Panc1 (cell line): ENCODE measurements around the gene SORCS1. TPM values are rescaled to one million over a fixed set of nuclear protein-coding genes. Genes with fewer than 3 reads are reported as not detected.

Source experiments
- ATAC-seq: fragments of 200-7000 bp; cut with Tn5 transposase; 2 replicates; pipeline ENCODE4 v1.9.1; 2020; ENCODE audit warnings: mild to moderate bottlenecking, moderate library complexity
- BruUV-seq: library from RNA; stranded (reverse); fragments of 400-500 nt; replicated peaks from 2 replicates; lab custom pipeline; 2021; lab: Mats Ljungman, UMichigan
- CTCF ChIA-PET: fragments of 300-600 bp; sonication (Branson Sonifier 250); formaldehyde crosslinking; loops from one replicate; lab custom pipeline; 2022; ENCODE audit warnings: antibody characterized with exemption; lab: Charles Lee
- POLR2A ChIA-PET: fragments of 300-600 bp; sonication (Branson Sonifier 250); formaldehyde crosslinking; loops from one replicate; lab custom pipeline; 2022; ENCODE audit warnings: antibody characterized with exemption; lab: Charles Lee
- DNase-seq: peaks from one replicate; pipeline ENCODE4 v3.0.0-alpha.2; 2010; ENCODE audit warnings: low read depth, low spot score
- H3K27ac ChIP-seq: 2 replicates; pipeline ENCODE4 v1.5.1; 2011; ENCODE audit warnings: mild to moderate bottlenecking, low read length, inconsistent platforms
- H3K27me3 ChIP-seq: fragments of 200-500 bp; sonication (Bioruptor generic); 2 replicates; pipeline ENCODE4 v1.6.0; 2014; ENCODE audit warnings: low read length, inconsistent platforms; ENCODE audit not compliant: control insufficient read depth, insufficient read depth
- H3K36me3 ChIP-seq: fragments of 200-500 bp; sonication (Bioruptor generic); 2 replicates; pipeline ENCODE4 v1.5.1; 2014; ENCODE audit warnings: inconsistent platforms, mild to moderate bottlenecking, low read length, moderate library complexity; ENCODE audit not compliant: control insufficient read depth, insufficient read depth
- H3K4me1 ChIP-seq: 2 replicates; pipeline ENCODE4 v1.5.1; 2011; ENCODE audit warnings: inconsistent platforms, mild to moderate bottlenecking, low read length, moderate library complexity; ENCODE audit not compliant: control insufficient read depth, insufficient read depth
- H3K4me3 ChIP-seq, 2 experiments: 2 replicates each; pipeline ENCODE4 v1.5.1; 2011 to 2012; ENCODE audit warnings: low read depth in 2 of 2, low read length in 2 of 2, mild to moderate bottlenecking in 2 of 2, inconsistent platforms in 1 of 2, moderate library complexity in 1 of 2
- H3K9me3 ChIP-seq: fragments of 200-500 bp; sonication (Bioruptor generic); 2 replicates; pipeline ENCODE4 v1.5.1; 2014; ENCODE audit warnings: low read depth, mild to moderate bottlenecking, inconsistent platforms, low read length, moderate library complexity; ENCODE audit not compliant: control insufficient read depth, insufficient read depth
- POLR2AphosphoS5 ChIP-seq: IDR thresholded peaks from 2 replicates; pipeline ENCODE4 v1.6.1; 2012; ENCODE audit warnings: mild to moderate bottlenecking, low read depth, low read length, moderate library complexity
- SIN3A ChIP-seq: IDR thresholded peaks from 2 replicates; pipeline ENCODE4 v1.6.1; 2012; ENCODE audit warnings: low read depth, mild to moderate bottlenecking, low read length, moderate library complexity, borderline replicate concordance; ENCODE audit not compliant: insufficient read depth
- TCF7L2 ChIP-seq: IDR thresholded peaks from 2 replicates; pipeline ENCODE4 v1.6.1; 2011; ENCODE audit warnings: mild to moderate bottlenecking, low read depth, low read length, inconsistent platforms
- in situ Hi-C: cut with HindIII; loops from 2 replicates; pipeline ENCODE4 v1.10.0; 2016; ENCODE audit warnings: low sequenced_read_pairs, low pct_unique_long_range_greater_than_20kb
- intact Hi-C: fragments of 100-400 bp; cut with micrococcal nuclease; formaldehyde crosslinking; loops from one replicate; pipeline ENCODE4 v1.10.0; 2022; ENCODE audit not compliant: unreplicated experiment
- total RNA-seq: library from RNA; stranded (reverse); gene quantifications from one replicate; pipeline ENCODE4 v1.2.1, GENCODE V29; 2021; ENCODE audit not compliant: unreplicated experiment
- TF ChIP-seq, protein P1 (sequence below), 2 experiments: IDR thresholded peaks; 2 replicates each; pipeline ENCODE4 v1.6.1; 2011 to 2012; ENCODE audit warnings: low read depth in 2 of 2, control low read depth in 1 of 2, low read length in 1 of 2, mild to moderate bottlenecking in 1 of 2, moderate library complexity in 1 of 2; ENCODE audit not compliant: insufficient read depth in 1 of 2
- TF ChIP-seq, protein P2 (sequence below): fragments of 450-650 bp; IDR thresholded peaks from 2 replicates; pipeline ENCODE4 v1.5.1; 2017; ENCODE audit warnings: mild to moderate bottlenecking

The SORCS1 gene
- total RNA-seq, 1 experiment from 2014 or later = not detected

DNA sequence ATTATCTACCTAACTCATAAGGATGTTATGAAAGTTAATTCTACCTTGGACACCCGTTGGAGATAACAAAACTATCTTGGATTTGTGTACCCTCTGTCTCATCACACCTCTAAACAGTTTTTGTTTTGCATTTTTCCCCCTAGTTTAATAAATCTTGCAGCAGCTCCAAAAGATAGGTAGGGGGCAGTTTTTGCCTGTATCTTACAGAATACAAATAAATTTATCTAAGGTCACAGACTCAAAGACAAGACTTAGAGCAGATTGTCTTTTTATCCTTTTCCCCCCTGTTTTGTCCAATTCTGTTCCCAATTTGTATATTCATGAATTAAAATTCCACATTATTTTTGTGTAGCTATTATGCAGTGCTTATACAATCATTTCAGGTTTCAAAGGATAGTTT is 5.0 kb upstream of the SORCS1 start:
- Histone ChIP-seq H3K27ac (no peak overlapping the region), H3K4me3 (no peak overlapping the region), H3K4me1 (no peaks in the 10 kb centered on the region), H3K27me3 (no peaks in the 10 kb centered on the region), H3K36me3 (no peaks in the 10 kb centered on the region), H3K9me3 (no peaks in the 10 kb centered on the region; the same call in 1 of the 2 replicates)
- in situ Hi-C loops = no loop called here
- BruUV-seq = no TSS peak
- ATAC-seq (no peak), DNase-seq (no peak)
- no peak for TF ChIP-seq SIN3A
- CTCF ChIA-PET = no interaction called here
- intact Hi-C loops = no loop called here
- POLR2A ChIA-PET = no interaction called here

DNA sequence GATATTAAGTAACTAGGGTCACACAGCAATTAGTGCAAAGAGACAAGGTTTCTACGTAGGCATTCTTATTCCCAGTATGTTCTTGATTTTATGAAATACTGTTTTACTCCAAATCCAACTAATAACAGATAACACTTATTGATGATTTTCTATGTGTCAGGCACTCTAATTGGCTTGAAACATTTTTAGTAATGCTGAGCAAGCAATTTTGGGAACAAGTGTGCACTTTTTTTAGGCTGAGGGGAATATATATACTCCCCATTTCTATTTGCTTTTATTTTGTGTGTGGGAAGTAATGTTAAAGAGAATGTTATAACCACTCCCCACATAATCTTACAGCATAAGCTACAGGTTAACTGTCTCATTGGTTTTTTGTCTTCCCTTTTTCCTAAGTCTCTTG is 4.2 kb upstream of the SORCS1 start:
- intact Hi-C loops (no loop called here), in situ Hi-C loops (no loop called here)
- no peak for ATAC-seq
- no peak for DNase-seq
- CTCF ChIA-PET = no interaction called here
- Histone ChIP-seq H3K27me3 (no peaks in the 10 kb centered on the region), H3K4me1 (no peaks in the 10 kb centered on the region), H3K9me3 (no peaks in the 10 kb centered on the region; the same call in 1 of the 2 replicates), H3K36me3 (no peaks in the 10 kb centered on the region), H3K4me3 (no peak overlapping the region), H3K27ac (no peak overlapping the region)
- POLR2A ChIA-PET = no interaction called here
- TF ChIP-seq SIN3A = no peak
- no peak for TF ChIP-seq TCF7L2
- TF ChIP-seq POLR2AphosphoS5 = no peak
- TF ChIP-seq, protein P1, sequence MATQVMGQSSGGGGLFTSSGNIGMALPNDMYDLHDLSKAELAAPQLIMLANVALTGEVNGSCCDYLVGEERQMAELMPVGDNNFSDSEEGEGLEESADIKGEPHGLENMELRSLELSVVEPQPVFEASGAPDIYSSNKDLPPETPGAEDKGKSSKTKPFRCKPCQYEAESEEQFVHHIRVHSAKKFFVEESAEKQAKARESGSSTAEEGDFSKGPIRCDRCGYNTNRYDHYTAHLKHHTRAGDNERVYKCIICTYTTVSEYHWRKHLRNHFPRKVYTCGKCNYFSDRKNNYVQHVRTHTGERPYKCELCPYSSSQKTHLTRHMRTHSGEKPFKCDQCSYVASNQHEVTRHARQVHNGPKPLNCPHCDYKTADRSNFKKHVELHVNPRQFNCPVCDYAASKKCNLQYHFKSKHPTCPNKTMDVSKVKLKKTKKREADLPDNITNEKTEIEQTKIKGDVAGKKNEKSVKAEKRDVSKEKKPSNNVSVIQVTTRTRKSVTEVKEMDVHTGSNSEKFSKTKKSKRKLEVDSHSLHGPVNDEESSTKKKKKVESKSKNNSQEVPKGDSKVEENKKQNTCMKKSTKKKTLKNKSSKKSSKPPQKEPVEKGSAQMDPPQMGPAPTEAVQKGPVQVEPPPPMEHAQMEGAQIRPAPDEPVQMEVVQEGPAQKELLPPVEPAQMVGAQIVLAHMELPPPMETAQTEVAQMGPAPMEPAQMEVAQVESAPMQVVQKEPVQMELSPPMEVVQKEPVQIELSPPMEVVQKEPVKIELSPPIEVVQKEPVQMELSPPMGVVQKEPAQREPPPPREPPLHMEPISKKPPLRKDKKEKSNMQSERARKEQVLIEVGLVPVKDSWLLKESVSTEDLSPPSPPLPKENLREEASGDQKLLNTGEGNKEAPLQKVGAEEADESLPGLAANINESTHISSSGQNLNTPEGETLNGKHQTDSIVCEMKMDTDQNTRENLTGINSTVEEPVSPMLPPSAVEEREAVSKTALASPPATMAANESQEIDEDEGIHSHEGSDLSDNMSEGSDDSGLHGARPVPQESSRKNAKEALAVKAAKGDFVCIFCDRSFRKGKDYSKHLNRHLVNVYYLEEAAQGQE (IDR thresholded peaks at IDR 0.05; ENCODE audit: insufficient read depth in 1 of 2, low read depth in 2 of 2, low read length in 1 of 2) = no peak
- TF ChIP-seq, protein P2, sequence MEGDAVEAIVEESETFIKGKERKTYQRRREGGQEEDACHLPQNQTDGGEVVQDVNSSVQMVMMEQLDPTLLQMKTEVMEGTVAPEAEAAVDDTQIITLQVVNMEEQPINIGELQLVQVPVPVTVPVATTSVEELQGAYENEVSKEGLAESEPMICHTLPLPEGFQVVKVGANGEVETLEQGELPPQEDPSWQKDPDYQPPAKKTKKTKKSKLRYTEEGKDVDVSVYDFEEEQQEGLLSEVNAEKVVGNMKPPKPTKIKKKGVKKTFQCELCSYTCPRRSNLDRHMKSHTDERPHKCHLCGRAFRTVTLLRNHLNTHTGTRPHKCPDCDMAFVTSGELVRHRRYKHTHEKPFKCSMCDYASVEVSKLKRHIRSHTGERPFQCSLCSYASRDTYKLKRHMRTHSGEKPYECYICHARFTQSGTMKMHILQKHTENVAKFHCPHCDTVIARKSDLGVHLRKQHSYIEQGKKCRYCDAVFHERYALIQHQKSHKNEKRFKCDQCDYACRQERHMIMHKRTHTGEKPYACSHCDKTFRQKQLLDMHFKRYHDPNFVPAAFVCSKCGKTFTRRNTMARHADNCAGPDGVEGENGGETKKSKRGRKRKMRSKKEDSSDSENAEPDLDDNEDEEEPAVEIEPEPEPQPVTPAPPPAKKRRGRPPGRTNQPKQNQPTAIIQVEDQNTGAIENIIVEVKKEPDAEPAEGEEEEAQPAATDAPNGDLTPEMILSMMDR = no peak
- BruUV-seq = no TSS peak

DNA sequence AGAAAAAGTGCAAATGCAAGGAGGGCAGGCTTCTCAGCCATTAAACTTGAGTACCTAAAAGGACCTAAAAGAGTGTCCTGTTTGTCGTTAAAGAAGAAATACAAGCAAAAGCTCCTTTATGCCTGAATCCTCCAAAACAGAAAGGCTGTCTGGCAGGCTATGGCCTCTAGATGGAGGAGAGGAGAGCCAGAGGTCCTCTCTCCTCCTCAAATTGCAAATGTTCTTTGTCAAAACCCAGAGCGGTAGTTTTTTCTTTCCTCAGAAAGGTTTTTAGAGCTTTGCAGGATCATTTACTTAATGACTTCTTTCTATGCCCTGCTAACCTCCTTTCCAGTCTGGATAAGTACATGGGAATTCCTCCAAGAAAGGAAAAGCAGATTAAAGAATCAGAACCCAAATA is 1.9 kb upstream of the SORCS1 start:
- Histone ChIP-seq H3K27ac (no peak overlapping the region), H3K4me1 (no peaks in the 10 kb centered on the region), H3K9me3 (no peaks in the 10 kb centered on the region; the same call in 1 of the 2 replicates), H3K4me3 (no peak overlapping the region), H3K27me3 (no peaks in the 10 kb centered on the region), H3K36me3 (no peaks in the 10 kb centered on the region)
- ChIA-PET CTCF (no interaction called here), POLR2A (no interaction called here)
- TF ChIP-seq SIN3A (no peak), TCF7L2 (no peak), POLR2AphosphoS5 (no peak)
- TF ChIP-seq, protein P1 (IDR thresholded peaks at IDR 0.05; ENCODE audit: insufficient read depth in 1 of 2, low read depth in 2 of 2, low read length in 1 of 2) = no peak
- TF ChIP-seq, protein P2 = no peak
- in situ Hi-C loops (no loop called here), intact Hi-C loops (no loop called here)
- BruUV-seq = no TSS peak
- no peak for ATAC-seq
- DNase-seq = no peak
